DOHH2 (cell line): ENCODE results near the gene CTRB2.

ENCODE experiments used
- CTCF ChIP-seq: fragments of 200-600 bp; sonication (generic); IDR thresholded peaks from one replicate; pipeline ENCODE4 v1.5.1; 2014; ENCODE audit warnings: antibody characterized with exemption, mild to moderate bottlenecking, low read depth, low read length; ENCODE audit not compliant: poor library complexity, severe bottlenecking
- EZH2phosphoT487 ChIP-seq: fragments of 200-600 bp; sonication (generic); IDR thresholded peaks from 2 replicates; pipeline ENCODE4 v1.6.1; 2017; ENCODE audit warnings: borderline replicate concordance, mild to moderate bottlenecking, antibody characterized with exemption, low read length, moderate library complexity, mixed read lengths

- TF ChIP-seq CTCF = no peak
- TF ChIP-seq EZH2phosphoT487 = no peak
These were observed 3.0 kb upstream of the CTRB2 start for GRCh38 chr16:75209944-75210343.
